Neural progenitor cell (in vitro differentiated cells): ENCODE data around the gene TEKT3.

Source experiments
- CTCF ChIP-seq: fragments of 200-600 bp; sonication (generic); IDR thresholded peaks from 2 replicates; pipeline ENCODE4 v1.5.1; 2017; ENCODE audit warnings: antibody characterized with exemption, mild to moderate bottlenecking
- EZH2 ChIP-seq: fragments of 200-600 bp; sonication (generic); IDR thresholded peaks from 2 replicates; pipeline ENCODE4 v1.6.1; 2017; ENCODE audit warnings: antibody characterized with exemption, mild to moderate bottlenecking, moderate library complexity

- no peak for TF ChIP-seq CTCF
- TF ChIP-seq EZH2 = no peak
These were observed 49.6 kb downstream of the TEKT3 start for GRCh38 chr17:15291674-15292361.
